GM12878 (cell line): ENCODE measurements around the gene GNB2. TPM values are rescaled to one million over a fixed set of nuclear protein-coding genes. Genes with fewer than 3 reads are reported as not detected.

Experiments used
- ATAC-seq: fragments of 200-7000 bp; cut with Tn5 transposase; 3 replicates; pipeline ENCODE4 v1.9.1; 2020; ENCODE audit warnings: mild to moderate bottlenecking, moderate library complexity
- BruUV-seq: library from RNA; stranded (reverse); fragments of 400-500 nt; replicated peaks from 2 replicates; lab custom pipeline; 2021; lab: Mats Ljungman, UMichigan
- CTCF ChIA-PET: fragments of 300-600 bp; sonication (Branson Sonifier 250); formaldehyde crosslinking; extraction: SDS; loops from one replicate; lab custom pipeline; 2021; ENCODE audit warnings: inconsistent platforms; lab: Yijun Ruan, JAX
- POLR2A ChIA-PET: fragments of 350-600 bp; formaldehyde crosslinking; extraction: SDS; loops from one replicate; lab custom pipeline; 2021; ENCODE audit warnings: inconsistent platforms; lab: Charles Lee
- RAD21 ChIA-PET: fragments of 300-600 bp; sonication (Branson Sonifier 250); formaldehyde crosslinking; loops from one replicate; lab custom pipeline; 2023; ENCODE audit warnings: antibody characterized with exemption; ENCODE audit not compliant: unreplicated experiment; lab: Charles Lee
- SMC1A ChIA-PET: fragments of 300-600 bp; sonication (Branson Sonifier 250); formaldehyde crosslinking; loops from one replicate; lab custom pipeline; 2023; ENCODE audit not compliant: unreplicated experiment, uncharacterized antibody; lab: Charles Lee
- DNase-seq: peaks from one replicate; pipeline ENCODE4 v3.0.0-alpha.2; 2011; ENCODE audit warnings: low read depth, low spot score
- FAIRE-seq: peaks from 3 replicates; lab custom pipeline; 2011; peaks lifted over from hg19 to GRCh38; lab: Jason Lieb, UNC
- H2AFZ ChIP-seq: 2 replicates; pipeline ENCODE4 v1.6.0; 2011; ENCODE audit warnings: low read depth, low read length, control low read depth; ENCODE audit not compliant: control insufficient read depth
- H3K27ac ChIP-seq: 2 replicates; pipeline ENCODE4 v1.5.1; 2011; ENCODE audit warnings: control low read depth; ENCODE audit not compliant: control insufficient read depth, insufficient read depth
- H3K27me3 ChIP-seq, 2 experiments: replicated peaks in 1 of 2; 2 replicates each; pipeline versions ENCODE4 v1.6.0 to v1.6.1; 2011; ENCODE audit warnings: low read length in 1 of 2; ENCODE audit not compliant: control insufficient read depth in 2 of 2, insufficient read depth in 2 of 2
- H3K36me3 ChIP-seq, 2 experiments: 2 replicates each; pipeline ENCODE4 v1.5.1; 2011; ENCODE audit warnings: low read length in 1 of 2; ENCODE audit not compliant: control insufficient read depth in 2 of 2, insufficient read depth in 2 of 2
- H3K4me1 ChIP-seq: 2 replicates; pipeline ENCODE4 v1.6.1; 2011; ENCODE audit warnings: mild to moderate bottlenecking, low read length, moderate library complexity, mixed read lengths; ENCODE audit not compliant: control insufficient read depth, insufficient read depth
- H3K4me2 ChIP-seq: 2 replicates; pipeline ENCODE4 v1.6.0; 2011; ENCODE audit warnings: control low read depth; ENCODE audit not compliant: control insufficient read depth, insufficient read depth
- H3K4me3 ChIP-seq: fragments of 200-600 bp; sonication (generic); 2 replicates; pipeline ENCODE4 v1.5.1; 2016
- H3K79me2 ChIP-seq: 2 replicates; pipeline ENCODE4 v1.6.0; 2011; ENCODE audit warnings: low read length; ENCODE audit not compliant: control insufficient read depth, insufficient read depth
- H3K9ac ChIP-seq: 2 replicates; pipeline ENCODE4 v1.8.0; 2011; ENCODE audit warnings: low read length, control low read depth, mixed read lengths; ENCODE audit not compliant: control insufficient read depth, insufficient read depth
- H3K9me3 ChIP-seq: replicated peaks from 3 replicates; pipeline ENCODE4 v1.5.1; 2011; ENCODE audit warnings: mild to moderate bottlenecking, low read length; ENCODE audit not compliant: control insufficient read depth, insufficient read depth
- H4K20me1 ChIP-seq: 2 replicates; pipeline ENCODE4 v1.6.0; 2011; ENCODE audit not compliant: control insufficient read depth, insufficient read depth
- CBX3 ChIP-seq: fragments of 200-600 bp; sonication (generic); IDR thresholded peaks from 2 replicates; pipeline ENCODE4 v1.6.1; 2016; ENCODE audit warnings: low read depth, borderline replicate concordance
- HDAC6 ChIP-seq: fragments of 200-600 bp; sonication (generic); IDR thresholded peaks from one replicate; pipeline ENCODE4 v1.8.0; 2017; ENCODE audit warnings: antibody characterized with exemption; ENCODE audit not compliant: unreplicated experiment
- HDGF ChIP-seq: fragments of 450-650 bp; IDR thresholded peaks from 2 replicates; pipeline ENCODE4 v1.6.1; 2016; ENCODE audit warnings: antibody characterized with exemption
- IKZF1 ChIP-seq: fragments of 450-650 bp; conservative IDR thresholded peaks from 2 replicates; pipeline ENCODE4 v1.6.1; 2017; ENCODE audit warnings: antibody characterized with exemption, mild to moderate bottlenecking
- MYC ChIP-seq: IDR thresholded peaks from 2 replicates; pipeline ENCODE4 v1.6.1; 2011; ENCODE audit warnings: mild to moderate bottlenecking, low read length, moderate library complexity, inconsistent platforms; ENCODE audit not compliant: insufficient read depth, insufficient replicate concordance, insufficient read length, severe bottlenecking
- NR2C2 ChIP-seq: IDR thresholded peaks from 2 replicates; pipeline ENCODE4 v1.6.1; 2011; ENCODE audit warnings: borderline replicate concordance, low read depth; ENCODE audit not compliant: control insufficient read depth, insufficient read length
- PAX5 ChIP-seq: IDR thresholded peaks from 2 replicates; pipeline ENCODE4 v1.6.1; 2011; ENCODE audit warnings: low read depth, low read length, borderline replicate concordance
- RBBP5 ChIP-seq: fragments of 200-600 bp; sonication (generic); conservative IDR thresholded peaks from 2 replicates; pipeline ENCODE4 v1.6.1; 2016
- SMARCA5 ChIP-seq: fragments of 450-650 bp; IDR thresholded peaks from 2 replicates; pipeline ENCODE4 v1.6.1; 2017; ENCODE audit warnings: mild to moderate bottlenecking
- SRF ChIP-seq, 2 experiments: IDR thresholded peaks; 2 replicates each; pipeline ENCODE4 v1.6.1; 2011; ENCODE audit warnings: low read depth in 2 of 2, low read length in 2 of 2, mild to moderate bottlenecking in 1 of 2, moderate library complexity in 1 of 2
- WGBS: methylation state at CpG from one replicate; pipeline ENCODE4 v1.1.6; 2016; ENCODE audit warnings: low lambda C conversion rate; ENCODE audit not compliant: insufficient replicate concordance, insufficient coverage; ENCODE audit errors: missing lambda C conversion rate; 5-methylcytosine and 5-hydroxymethylcytosine counted together
- in situ Hi-C: fragments of 300-500 bp; cut with MboI; formaldehyde crosslinking; loops from 9 replicates; pipeline ENCODE4 v1.14.3; 2018; ENCODE audit warnings: mixed read lengths
- intact Hi-C: fragments of 100-400 bp; cut with micrococcal nuclease; formaldehyde crosslinking; loops from one replicate; pipeline ENCODE4 v1.14.2; 2022; ENCODE audit not compliant: unreplicated experiment
- polyA plus RNA-seq, 11 experiments: library from polyadenylated mRNA; depleted of rRNA in 4 of 11; unstranded in 6 of 11; stranded (reverse) in 5 of 11; fragments of >200 nt; fragmentation: Nextera tagmentation in 4 of 11; fragmentation: Illumina TruSeq in 1 of 11; extraction: Ambion mirVana in 4 of 11; extraction: Trizol in 1 of 11; gene quantifications; 1 replicate in 1 of 11; 2 replicates in 10 of 11; pipeline versions ENCODE4 v1.2.1 to v1.2.3, GENCODE V29; 2011 to 2016; ENCODE audit warnings: inconsistent platforms in 2 of 11, missing spikeins in 2 of 11, low read depth in 1 of 11
- total RNA-seq, 4 experiments: library from RNA; depleted of rRNA in 3 of 4; stranded (reverse); fragments of >200 nt in 3 of 4; fragmentation: Illumina TruSeq in 1 of 4; extraction: Trizol in 1 of 4; gene quantifications; 2 replicates each; pipeline versions ENCODE4 v1.2.1 to v1.2.3, GENCODE V29; 2013 to 2021
- TF ChIP-seq, protein P1 (sequence below): fragments of 450-650 bp; IDR thresholded peaks from 2 replicates; pipeline ENCODE4 v1.6.1; 2017; ENCODE audit warnings: antibody characterized with exemption, mild to moderate bottlenecking, moderate library complexity
- TF ChIP-seq, protein P2 (sequence below): IDR thresholded peaks from 2 replicates; pipeline ENCODE4 v1.6.1; 2012; ENCODE audit warnings: low read length, inconsistent platforms
- TF ChIP-seq, protein P3 (sequence below): IDR thresholded peaks from 2 replicates; pipeline ENCODE4 v1.6.1; 2012; ENCODE audit warnings: low read depth, low read length, improper control_type of control experiment
- TF ChIP-seq, protein P4 (sequence below): fragments of 450-650 bp; IDR thresholded peaks from 2 replicates; pipeline ENCODE4 v1.6.1; 2017; ENCODE audit warnings: mild to moderate bottlenecking, moderate library complexity

Gene GNB2
- total and polyA plus RNA-seq, 10 of the 15 experiments (the other 5 are each of a cell fraction or from before 2014, with no cell fraction given): 0.35 to 175 (median 59.7) TPM

DNA sequence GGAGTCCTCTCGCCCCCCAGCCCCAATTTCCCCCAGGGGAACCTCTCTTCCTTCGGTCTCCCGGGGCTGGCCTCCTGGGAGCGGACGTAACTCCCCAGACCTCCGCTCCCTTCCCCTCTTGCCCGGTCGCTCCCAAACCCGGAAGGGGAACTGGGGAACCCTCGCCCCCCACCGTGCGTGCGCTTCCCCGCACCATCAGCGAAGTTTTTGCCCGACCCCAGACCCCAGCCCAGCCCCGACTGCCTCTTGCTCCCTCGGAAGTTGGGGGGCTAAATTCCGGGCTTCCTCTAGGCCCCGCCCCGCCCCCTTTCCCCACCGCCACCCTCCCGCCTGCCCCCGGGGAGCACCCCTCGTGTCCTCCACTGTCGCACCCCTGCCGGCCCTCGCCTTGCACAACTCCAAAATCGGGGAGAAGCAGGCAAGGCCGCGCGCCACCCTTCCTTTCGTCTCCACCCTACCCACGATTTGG is 436 bp downstream of the GNB2 start:
- Histone ChIP-seq H2AFZ (peak overlapping the region; percentile 68), H3K9ac (peak overlapping the region; percentile 94), H3K27ac (peak overlapping the region; percentile 92), H3K4me1 (no peaks in the 10 kb centered on the region; the same call in 1 of the 2 replicates), H3K4me3 (peak overlapping the region; percentile 98), H3K79me2 (peaks cover 24% of the 10 kb centered on the region), H3K9me3 (no peaks in the 10 kb centered on the region), H3K27me3 (no peaks in the 10 kb centered on the region), H3K36me3 (peaks cover 4 to 21% of the 10 kb centered on the region in 2 experiments; a peak in 2 of 4 replicates), H4K20me1 (0 out of 2 replicates have a peak, but pooled peaks cover 3% of the 10 kb centered on the region), H3K4me2 (peak overlapping the region; percentile 72)
- FAIRE-seq (no peak), ATAC-seq (peak; percentile 4; the same call in 2 of the 3 replicates), DNase-seq (no peak)
- WGBS: under 1% methylated on average over 17 of the region's 34 CpGs
- ChIA-PET SMC1A (interaction anchor here (0.9 kb wide), 1 partner anchor 170 kb away, joined by 3 read pairs; no protein-coding TSS in a partner anchor), CTCF (interaction anchor here (1.1 kb wide), 3 partner anchors 17 to 40 kb away, joined by 3 to 4 read pairs (median 3); no protein-coding TSS in a partner anchor), POLR2A (interaction anchor here (0.7 to 1.8 kb wide), 3 partner anchors 32 to 200 kb away, joined by 5 to 7 read pairs (median 6); partner anchors contain the start of genes FBXO24, LRCH4 and POP7), RAD21 (interaction anchor here (1.3 kb wide), 1 partner anchor 62 kb away, joined by 3 read pairs; the partner anchor contains the start of gene MOSPD3)
- in situ Hi-C loops (no loop called here), intact Hi-C loops (loop anchor here (2.0 kb wide), 1 partner anchor 61 kb away; the partner anchor contains the start of gene MOSPD3)
- no TSS peak for BruUV-seq
- TF ChIP-seq IKZF1: no peak; the same call in 1 of the 2 replicates
- TF ChIP-seq HDGF: no peak
- no peak for TF ChIP-seq NR2C2
- TF ChIP-seq, protein P1, sequence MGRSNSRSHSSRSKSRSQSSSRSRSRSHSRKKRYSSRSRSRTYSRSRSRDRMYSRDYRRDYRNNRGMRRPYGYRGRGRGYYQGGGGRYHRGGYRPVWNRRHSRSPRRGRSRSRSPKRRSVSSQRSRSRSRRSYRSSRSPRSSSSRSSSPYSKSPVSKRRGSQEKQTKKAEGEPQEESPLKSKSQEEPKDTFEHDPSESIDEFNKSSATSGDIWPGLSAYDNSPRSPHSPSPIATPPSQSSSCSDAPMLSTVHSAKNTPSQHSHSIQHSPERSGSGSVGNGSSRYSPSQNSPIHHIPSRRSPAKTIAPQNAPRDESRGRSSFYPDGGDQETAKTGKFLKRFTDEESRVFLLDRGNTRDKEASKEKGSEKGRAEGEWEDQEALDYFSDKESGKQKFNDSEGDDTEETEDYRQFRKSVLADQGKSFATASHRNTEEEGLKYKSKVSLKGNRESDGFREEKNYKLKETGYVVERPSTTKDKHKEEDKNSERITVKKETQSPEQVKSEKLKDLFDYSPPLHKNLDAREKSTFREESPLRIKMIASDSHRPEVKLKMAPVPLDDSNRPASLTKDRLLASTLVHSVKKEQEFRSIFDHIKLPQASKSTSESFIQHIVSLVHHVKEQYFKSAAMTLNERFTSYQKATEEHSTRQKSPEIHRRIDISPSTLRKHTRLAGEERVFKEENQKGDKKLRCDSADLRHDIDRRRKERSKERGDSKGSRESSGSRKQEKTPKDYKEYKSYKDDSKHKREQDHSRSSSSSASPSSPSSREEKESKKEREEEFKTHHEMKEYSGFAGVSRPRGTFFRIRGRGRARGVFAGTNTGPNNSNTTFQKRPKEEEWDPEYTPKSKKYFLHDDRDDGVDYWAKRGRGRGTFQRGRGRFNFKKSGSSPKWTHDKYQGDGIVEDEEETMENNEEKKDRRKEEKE: no peak
- no peak for TF ChIP-seq RBBP5
- peak; percentile 2 for TF ChIP-seq MYC
- TF ChIP-seq, protein P2, sequence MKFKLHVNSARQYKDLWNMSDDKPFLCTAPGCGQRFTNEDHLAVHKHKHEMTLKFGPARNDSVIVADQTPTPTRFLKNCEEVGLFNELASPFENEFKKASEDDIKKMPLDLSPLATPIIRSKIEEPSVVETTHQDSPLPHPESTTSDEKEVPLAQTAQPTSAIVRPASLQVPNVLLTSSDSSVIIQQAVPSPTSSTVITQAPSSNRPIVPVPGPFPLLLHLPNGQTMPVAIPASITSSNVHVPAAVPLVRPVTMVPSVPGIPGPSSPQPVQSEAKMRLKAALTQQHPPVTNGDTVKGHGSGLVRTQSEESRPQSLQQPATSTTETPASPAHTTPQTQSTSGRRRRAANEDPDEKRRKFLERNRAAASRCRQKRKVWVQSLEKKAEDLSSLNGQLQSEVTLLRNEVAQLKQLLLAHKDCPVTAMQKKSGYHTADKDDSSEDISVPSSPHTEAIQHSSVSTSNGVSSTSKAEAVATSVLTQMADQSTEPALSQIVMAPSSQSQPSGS: no peak
- no peak for TF ChIP-seq PAX5
- no peak for TF ChIP-seq SMARCA5
- no peak for TF ChIP-seq HDAC6
- no peak for TF ChIP-seq SRF (IDR thresholded peaks at IDR 0.05; ENCODE audit: low read depth in 2 of 2, low read length in 2 of 2)
- no peak for TF ChIP-seq CBX3
- TF ChIP-seq, protein P3, sequence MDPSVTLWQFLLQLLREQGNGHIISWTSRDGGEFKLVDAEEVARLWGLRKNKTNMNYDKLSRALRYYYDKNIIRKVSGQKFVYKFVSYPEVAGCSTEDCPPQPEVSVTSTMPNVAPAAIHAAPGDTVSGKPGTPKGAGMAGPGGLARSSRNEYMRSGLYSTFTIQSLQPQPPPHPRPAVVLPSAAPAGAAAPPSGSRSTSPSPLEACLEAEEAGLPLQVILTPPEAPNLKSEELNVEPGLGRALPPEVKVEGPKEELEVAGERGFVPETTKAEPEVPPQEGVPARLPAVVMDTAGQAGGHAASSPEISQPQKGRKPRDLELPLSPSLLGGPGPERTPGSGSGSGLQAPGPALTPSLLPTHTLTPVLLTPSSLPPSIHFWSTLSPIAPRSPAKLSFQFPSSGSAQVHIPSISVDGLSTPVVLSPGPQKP: 0 out of 2 replicates have a peak, but pooled peaks have one; percentile 1
- TF ChIP-seq, protein P4, sequence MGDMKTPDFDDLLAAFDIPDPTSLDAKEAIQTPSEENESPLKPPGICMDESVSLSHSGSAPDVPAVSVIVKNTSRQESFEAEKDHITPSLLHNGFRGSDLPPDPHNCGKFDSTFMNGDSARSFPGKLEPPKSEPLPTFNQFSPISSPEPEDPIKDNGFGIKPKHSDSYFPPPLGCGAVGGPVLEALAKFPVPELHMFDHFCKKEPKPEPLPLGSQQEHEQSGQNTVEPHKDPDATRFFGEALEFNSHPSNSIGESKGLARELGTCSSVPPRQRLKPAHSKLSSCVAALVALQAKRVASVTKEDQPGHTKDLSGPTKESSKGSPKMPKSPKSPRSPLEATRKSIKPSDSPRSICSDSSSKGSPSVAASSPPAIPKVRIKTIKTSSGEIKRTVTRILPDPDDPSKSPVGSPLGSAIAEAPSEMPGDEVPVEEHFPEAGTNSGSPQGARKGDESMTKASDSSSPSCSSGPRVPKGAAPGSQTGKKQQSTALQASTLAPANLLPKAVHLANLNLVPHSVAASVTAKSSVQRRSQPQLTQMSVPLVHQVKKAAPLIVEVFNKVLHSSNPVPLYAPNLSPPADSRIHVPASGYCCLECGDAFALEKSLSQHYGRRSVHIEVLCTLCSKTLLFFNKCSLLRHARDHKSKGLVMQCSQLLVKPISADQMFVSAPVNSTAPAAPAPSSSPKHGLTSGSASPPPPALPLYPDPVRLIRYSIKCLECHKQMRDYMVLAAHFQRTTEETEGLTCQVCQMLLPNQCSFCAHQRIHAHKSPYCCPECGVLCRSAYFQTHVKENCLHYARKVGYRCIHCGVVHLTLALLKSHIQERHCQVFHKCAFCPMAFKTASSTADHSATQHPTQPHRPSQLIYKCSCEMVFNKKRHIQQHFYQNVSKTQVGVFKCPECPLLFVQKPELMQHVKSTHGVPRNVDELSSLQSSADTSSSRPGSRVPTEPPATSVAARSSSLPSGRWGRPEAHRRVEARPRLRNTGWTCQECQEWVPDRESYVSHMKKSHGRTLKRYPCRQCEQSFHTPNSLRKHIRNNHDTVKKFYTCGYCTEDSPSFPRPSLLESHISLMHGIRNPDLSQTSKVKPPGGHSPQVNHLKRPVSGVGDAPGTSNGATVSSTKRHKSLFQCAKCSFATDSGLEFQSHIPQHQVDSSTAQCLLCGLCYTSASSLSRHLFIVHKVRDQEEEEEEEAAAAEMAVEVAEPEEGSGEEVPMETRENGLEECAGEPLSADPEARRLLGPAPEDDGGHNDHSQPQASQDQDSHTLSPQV: no peak
